Inferior parietal cortex (tissue), 1 donor: ENCODE measurements around the gene RBM4B.

Experiments used
- DNase-seq: peaks from one replicate; pipeline ENCODE4 v3.0.0-alpha.2; 2016; ENCODE audit errors: extremely low spot score

Gene RBM4B

DNA sequence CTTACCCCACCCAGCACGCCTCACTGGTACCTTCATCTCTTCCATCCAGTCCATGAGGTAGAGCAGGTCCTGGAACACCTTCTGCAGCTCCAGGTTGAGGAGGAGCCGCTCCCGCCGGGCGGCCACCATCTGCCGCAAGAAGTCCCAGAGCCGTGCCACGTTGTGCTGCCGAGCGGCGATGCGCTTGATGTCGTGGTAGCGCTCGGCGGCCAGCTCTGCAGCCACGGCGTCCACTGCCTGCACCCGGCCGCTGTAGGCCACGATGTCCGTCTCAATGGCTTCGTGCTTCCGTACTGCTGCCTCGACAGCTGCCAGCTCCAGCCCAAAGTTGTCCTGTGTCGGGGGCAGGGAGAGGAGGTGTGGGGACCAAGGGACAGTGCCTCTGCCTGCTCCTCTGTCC is 29.8 kb upstream of the RBM4B start:
- DNase-seq, result no peak

DNA sequence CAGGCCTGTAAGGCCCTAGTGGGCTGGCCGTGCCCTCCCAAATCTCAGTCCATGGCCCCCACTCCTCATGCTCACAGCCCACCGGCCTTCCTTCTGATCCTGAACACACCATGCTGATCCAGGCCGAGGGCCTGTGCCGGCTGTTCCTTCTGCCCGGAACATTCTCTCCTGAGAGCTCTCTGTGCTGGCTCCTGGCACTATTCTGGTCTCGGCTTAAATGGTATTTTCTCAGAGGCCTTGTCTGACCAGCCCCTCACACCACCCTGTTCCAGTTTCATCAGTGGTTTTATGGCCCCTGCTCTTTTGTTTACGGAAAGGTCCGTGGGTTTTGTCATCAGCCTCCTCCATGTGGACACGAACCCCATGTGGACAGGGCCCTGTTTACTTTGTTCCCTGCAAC is 29.3 kb upstream of the RBM4B start:
- no peak for DNase-seq

DNA sequence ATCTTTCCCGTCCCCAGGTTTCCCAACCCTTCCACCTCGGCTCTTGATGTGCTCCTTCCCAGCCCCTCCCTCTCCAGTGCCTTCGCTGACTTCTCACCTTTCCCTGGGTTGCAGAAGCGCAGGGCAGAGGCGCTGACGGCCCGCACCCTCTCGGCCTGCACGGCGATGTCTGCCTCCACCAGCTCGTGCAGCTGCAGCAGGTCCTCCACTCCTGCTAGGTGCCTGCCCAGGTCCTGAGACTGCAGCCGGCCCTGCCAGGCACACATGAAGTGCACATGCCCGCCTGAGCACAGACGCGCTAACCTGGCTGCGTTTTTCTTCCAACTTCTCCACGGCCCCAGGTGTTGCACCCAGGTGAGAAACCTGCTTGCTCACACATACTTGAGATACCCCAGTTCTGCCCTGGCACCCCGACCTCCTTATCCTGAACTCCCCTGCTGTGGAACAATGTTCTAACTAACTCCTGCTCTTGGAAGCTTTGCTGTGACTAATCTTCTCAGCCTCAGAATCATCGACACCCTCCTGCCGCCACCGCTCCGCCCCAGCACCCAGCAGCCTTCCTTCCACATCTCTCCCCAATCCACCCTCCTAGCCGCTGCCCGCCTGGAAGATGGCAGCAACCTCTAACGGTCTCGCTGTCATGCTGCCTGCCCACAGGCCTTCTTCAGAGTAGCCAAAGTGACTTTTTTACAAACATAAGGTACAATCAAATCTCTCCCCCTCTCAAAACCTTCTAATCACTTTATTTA is 28.1 kb upstream of the RBM4B start:
- DNase-seq, result no peak

DNA sequence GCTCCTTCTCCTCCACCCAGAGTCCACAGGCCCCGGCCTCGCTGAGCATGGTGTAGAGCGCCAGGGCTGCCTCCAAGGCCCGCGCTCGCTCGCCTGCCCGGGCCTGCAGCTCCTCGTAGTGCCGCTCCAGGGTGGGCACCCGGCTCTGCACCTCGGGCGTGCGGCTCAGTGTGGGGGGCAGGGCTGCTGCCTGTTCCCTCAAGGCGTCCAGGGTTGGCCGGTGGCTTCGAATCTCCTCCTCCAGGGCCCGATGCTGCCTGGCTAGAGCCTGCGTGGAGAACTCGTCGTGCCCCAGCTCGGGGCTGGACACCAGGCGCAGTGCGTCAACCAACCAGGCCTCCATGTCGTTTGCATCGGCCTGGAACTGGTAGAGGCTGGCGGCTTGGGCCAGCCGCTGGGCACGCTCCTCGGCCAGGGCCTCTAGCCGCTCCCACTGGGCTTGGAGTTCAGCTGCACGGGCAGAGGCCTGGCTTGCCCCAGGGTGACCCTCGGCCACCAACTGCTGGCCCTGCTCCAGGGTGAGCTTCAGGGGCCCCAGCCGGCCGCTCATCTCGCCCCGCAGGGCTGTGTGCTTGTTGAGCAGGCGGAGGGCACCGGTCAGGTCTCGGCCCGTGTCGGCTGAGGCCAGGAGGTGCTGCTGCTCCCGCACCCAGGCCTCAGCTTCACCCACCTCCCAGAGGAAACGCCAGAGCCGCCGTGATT is 27.1 kb upstream of the RBM4B start:
- DNase-seq, result no peak

DNA sequence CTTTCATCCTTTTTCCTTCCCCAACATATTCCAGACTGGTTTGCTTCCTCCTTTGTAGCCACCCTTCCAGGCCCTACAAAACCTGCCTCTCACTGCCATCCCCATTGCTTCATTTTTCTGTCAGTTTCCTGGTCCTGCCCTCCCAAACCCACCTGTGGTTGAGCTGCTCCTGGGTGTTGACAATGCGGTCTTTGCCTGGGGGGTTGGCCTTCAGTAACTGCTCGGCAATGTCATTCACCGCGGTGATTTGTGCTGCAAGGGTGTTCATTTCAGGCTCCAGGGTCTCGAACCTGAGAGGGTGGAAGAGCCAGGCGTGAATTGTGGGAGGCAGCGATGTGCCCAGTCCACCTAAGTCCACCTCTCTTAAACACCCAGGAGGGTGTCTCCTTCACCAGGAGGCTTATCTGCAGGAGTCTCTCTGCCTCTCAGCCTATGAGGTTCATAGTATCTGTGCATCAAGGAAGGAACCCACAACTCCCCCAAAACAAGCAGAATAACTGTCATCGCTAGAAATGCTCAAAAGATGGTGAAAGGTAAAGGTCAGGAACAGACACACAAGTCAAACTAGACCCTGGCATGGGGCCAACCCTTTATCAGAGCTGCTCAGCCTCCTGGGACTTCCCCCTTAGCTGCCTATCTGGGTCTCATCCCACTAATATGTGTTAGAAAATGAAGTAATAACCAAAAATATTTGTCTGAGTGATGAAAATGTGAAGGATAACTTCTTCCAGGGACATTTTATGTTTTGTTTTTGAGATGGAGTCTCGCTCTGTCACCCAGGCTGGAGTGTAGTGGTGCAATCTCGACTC is 23.9 kb upstream of the RBM4B start:
- DNase-seq, result peak; percentile 37

DNA sequence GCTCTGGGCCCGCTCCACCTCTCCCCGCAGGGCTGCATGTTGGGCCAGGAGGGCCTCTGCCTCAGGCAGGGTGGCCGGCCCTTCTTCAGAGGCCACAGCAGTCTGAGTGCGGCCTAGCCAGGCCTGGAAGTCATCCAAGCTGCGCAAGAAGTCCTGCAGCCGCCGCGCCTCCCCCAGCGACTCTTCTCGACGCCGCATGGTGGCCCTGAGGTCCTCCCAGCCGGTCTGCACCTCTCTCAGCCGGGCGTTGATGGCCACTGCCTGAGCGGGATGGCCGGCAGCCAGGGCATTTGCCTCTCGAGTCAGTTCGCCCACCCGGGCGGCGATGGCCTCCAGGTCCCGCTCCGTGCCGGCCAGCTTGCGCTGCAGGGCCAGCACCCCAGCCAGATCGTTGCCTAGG is 23.1 kb upstream of the RBM4B start:
- no peak for DNase-seq

DNA sequence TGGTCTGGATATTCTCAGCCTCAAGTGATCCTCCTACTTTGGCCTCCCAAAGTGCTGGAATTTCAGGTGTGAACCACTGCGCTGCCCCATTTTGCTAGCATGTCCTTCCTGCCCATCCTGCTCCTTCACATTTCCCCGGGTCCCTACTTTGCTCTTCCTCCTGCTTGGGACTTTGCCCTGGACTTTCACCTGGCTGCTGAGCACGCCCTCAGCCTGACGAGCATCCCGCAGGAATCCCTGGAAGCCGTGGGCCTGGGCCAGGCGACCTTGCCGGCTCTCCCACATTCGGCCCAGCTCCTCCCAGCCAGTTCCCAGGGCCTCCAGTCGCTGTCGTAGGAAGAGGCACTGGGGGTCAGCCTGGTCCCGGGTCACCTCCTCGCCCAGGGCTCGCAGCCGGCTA is 22.6 kb upstream of the RBM4B start:
- DNase-seq, result no peak

DNA sequence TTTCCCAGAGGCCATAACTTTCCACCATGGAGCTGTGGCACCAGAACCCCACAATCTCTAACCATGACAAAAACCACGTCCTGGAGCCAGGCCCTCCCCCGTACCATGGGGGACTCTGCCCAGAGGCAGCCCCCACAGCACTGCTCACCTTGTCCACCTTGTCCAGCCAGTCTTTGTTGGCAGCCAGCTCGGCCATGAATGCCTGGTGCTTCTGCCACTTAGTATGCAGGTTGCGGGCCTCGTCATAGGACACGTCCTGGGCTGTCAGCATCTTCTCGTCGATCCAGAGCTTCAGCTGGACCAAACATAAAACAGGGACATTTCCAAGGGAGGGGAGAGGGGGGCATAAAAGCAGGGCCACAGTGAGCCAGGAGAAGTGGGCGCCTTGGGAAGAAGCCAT is 20.8 kb upstream of the RBM4B start:
- no peak for DNase-seq

DNA sequence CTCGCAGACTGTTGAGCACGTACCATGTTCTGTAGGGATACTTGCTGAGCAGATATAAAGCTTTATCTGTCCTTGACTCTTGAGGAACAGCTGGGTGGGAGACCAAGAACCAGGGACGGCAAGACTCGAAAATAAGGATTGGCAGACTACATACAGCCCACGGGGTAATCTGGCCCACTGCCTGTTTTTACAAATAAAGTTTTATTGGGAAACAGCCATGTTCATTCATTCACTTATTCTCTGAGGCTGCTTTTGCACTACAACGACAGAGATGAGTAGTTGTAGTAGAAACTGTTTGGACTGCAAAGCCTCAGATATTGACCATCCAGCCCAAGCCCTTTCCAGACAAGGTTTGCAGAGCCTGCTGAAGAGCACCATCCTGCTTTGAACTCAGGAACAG is 20.3 kb upstream of the RBM4B start:
- DNase-seq, result no peak

DNA sequence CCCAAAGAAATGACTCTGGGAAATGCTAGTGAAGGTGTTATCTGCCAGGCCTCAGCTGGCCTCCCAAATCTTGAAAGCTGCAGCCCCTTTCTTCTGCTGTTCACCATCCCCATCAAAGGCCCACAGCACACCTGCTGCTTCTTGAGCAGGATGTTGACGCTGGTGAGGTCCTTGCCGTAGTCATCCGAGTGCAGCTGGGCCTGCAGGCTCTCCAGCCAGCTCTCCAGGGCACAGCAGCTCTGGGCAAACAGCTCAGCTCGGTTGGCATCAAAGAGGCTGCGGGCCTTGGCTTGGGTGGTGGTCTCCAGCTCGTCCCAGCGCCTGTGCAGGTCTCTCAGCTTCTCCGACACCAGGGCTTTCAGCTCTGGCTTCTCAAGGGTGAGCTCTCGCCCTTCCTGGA is 18.5 kb upstream of the RBM4B start:
- DNase-seq, result no peak

DNA sequence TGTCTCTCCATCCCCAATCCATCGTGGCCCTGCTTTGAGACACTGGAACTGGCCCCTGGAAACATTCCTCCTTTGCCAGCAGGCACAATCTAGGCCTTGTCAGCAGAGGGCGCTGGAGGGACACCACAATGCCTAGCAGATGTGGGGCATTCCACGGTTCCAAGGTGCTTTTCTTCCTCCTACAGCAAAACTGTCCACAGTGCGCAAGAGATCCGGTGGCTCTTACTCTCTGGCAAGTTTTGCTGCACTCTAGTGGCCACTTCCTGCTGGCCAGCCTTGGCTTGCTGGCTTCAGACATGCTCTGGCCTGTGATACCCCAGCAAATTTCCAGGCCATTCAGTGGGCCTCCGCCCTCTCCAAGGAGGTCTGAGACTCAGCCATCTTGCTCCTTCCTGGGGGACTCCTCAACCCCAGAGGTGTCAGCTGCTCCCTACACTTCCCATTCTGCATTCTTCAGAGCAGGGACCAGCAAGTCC is 17.1 kb upstream of the RBM4B start:
- DNase-seq, result peak; percentile 89

DNA sequence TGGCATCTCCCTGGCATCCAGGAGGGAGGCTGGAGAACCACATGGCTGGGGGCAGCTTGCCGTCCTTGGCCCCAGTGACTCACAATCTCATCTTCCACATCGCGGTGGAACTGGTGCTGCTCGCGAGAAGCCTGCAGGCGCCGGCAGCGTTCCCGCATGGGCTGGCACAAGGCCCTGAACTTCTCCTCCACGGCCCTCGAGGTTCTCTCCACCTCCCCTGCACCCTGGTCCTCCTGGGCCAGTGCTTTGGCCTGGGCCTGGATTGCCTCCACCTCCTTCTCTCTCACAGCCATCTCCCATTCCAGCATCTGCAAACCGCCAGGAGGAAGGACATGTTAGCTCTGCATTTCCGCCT is 16.3 kb upstream of the RBM4B start:
- no peak for DNase-seq

DNA sequence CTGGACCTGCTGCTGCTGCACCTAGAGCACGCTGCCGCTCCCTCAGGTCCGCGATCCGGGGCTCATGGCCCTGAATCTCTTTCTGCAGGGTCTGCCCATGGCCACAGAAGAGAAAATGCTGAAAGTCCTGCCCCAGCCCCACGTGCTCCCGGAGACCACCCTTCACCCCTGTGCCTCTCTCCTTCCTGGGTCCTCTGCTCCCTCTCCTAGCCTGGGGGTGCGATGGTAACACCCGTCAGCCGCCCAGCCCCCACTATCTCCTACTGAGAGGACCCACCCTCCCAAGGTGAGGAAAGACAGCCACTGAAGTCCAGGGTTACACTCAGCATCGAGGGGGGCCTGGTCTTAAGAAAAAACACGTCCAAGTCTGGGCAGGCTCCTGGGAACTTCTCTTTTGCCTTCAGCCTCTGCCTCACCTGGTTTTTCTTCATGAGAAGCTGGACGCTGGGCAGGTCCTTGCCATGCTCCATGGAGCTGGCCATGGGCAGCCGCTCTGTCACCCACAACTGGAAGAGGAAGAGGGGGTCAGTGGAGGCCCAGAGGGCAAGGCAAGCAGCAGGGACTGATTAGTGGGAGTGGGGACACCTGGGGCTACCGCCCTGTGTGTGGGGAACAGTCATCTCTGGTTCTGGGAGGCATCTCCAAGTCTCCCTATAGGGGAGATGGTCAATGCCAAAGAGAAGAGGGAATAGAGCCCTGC is 15.8 kb upstream of the RBM4B start:
- no peak for DNase-seq

DNA sequence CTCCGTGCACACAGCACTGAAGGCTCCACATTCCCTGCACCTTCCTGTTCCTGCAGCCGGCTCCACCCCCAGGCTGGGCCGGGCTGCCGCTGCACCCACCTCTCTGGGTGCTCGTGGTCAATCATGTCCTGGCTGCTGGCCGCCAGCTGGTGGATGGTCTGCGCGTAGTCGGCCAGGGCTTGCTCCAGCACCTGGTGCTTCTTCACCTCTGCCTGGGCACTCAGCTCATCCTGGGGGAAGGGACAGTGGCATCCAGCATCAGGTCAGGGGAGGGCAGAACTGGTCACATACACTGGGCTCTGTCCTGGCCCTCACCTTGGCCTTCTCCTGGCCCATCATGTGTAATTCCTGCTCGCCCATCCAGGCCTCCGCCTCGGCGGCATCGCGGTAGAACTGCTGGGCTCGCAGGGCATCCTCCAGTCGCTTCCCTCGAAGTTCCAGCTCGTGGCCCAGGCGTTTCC is 15.2 kb upstream of the RBM4B start:
- no peak for DNase-seq

DNA sequence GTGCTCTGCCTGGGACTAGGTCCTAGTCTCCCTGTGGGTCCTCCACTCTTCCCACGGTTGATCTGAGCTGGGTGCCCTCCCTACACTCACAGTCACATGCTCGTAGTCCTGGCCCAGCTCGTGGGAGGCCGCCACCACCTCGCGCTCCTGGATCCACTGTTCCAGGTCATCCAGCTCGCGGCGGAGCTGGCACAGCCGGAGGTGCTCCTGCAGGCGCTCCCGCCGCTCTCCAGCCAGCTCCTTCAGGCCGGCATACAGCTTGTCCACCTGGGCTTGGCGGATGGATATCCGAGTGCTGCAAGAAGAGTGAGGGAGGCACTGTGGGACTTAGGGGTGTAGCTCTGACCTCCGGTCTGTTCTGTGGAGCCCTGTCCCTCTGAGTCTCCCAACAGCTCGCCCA is 14.8 kb upstream of the RBM4B start:
- DNase-seq, result no peak

DNA sequence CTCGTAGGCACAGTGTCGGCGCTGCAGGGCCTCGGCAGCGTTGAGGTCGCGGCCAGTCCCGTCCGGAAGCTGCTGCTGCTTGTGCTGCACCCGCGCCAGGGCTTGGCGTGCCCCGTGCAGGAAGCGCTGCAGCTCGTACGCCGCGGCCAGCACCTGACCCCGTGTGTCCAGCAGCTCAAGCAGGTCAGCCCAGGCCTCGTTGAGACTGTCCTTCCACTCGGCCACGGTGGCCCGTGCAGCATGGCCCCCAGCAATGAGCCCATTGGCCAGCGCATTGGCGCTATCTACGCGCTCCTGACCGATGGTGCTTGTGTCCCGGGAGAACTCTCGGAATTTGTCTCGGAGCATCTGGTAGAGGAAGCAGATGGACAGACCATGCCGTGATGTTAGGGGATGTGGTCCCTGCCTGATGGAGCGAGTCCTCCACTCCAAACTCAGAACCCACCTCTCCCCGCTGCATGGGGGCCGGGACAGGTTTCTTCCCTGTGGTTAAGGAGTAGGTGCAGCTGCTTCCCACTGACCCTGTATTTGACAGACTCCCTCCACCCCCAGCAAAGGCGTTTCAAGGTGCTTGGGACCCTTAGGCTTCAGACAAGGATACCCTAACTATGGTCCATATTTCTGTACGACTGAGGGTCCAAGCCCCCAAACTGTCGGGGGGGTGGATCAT is 13.8 kb upstream of the RBM4B start:
- DNase-seq, result no peak

DNA sequence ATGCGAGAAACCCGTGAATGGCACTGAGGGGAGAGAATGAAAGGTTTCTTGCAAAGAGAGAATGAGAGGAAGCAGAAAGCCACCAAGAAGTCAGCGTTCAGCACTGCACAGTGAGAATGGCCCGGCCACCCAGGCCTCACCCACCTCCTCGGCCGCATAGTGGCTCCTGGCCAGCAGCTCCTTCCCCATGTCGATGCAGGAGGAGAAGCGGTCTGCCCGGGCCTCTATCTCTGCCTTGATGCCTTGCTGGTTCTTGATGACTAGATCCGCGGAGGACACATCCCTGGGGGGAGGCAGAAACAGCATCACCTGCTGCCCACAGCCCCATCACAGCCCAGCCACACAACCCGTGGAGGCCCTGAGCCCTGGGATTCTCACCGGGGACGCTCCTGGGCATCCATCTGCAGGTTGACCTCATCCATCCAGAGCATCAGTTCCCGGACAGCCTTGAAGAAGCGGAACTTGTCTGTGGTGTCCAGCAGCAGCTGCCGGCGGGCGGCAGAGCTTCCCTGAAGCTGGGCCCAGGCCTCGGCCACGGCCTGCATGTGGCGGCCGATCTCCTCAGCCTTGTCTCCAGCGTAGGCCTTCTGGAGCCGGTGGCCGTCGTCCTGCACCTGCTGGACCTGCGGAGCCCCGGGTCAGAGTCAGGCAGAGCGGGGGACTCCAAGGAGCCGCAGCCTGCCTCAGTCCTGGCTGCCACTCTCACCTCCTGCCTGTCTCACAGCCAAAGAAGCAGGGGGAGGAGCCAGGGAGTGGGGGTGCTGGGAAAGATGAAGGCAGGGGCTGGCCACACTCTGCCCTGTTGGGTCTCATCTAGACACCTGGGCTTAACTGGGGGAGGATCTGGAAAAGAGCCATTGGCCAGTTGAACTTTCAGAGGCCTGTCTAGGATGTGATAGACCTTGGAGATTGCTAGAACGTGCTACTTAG is 12.2 kb upstream of the RBM4B start:
- no peak for DNase-seq

DNA sequence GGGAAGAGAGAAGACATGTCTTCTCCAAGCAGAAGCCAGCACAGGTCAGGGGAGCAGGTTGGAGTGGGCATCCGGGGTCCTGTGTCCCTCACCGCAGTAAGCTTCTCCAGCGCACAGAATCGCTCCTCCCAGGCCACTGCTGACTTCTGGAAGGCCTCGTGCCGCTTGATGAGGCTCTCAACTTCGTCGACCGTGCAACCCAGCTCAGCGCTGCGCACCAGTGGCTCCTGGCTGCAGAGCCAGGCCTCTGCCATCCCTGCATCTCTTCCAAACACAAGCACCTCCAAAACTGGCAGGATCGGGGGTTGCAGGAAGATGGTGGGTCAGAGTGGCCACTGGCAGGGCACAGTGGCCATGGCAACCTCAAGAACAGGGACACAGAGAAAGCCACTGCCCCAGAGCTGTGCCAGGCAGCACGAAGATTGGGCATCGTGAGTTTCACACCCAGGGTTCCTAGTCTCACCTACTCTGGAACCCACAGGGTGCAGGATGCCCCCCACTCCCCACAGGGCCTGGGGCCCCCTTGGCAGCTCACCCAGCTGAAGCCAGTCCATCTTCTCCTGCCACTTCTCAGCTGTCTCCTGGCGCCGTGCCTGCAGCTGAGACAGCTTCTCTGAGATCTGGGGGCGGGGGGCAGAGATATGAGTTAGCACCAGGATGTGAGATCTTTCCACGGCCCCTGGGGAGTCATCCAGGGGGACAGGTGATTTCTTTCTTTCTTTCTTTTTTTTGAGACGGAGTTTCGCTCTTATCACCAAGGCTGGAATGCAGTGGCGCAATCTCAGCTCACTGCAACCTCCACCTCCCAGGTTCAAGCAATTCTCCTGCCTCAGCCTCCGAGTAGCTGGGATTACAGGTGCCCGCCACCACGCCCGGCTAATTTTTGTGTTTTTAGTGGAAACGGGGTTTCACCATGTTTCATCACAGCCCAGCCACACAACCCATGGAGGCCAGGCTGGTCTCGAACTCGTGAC is 11.2 kb upstream of the RBM4B start:
- no peak for DNase-seq

DNA sequence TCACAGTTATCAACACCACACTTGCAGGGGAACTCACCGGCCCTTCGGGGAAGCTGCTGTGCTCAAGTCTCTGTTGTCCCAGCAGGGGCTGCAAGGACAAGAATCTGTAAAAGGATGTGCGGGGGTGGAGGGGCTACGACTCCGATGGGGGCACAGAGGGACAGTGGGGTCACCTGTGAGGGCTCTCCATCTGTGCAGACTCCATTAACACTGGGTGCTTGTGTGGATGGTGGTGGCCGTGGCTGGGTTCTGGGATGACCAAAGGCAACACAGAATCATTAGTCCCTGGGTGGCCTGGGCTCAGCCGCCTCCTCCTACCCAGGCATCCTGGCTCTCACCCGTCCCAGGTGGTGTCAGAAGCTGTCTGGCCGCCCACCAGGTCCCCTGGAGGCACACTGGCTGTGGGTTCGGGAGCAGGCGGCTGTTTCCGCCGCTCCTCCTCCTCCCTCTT is 10.2 kb upstream of the RBM4B start:
- no peak for DNase-seq
